H7 (cell line): ENCODE data around the gene F8. TPM values are rescaled to one million over a fixed set of nuclear protein-coding genes. Genes with fewer than 3 reads are reported as not detected.
A peak's percentile ranks its signal among the peaks of the same experiment; 100 is the strongest.

Experiments used
- DNase-seq: peaks from one replicate; pipeline ENCODE4 v3.0.0; 2012
- H3K27me3 ChIP-seq: 2 replicates; pipeline ENCODE4 v1.6.0; 2011; ENCODE audit warnings: mild to moderate bottlenecking, low read length; ENCODE audit not compliant: control insufficient read depth, insufficient read depth
- H3K36me3 ChIP-seq: replicated peaks from 2 replicates; pipeline ENCODE4 v1.5.1; 2011; ENCODE audit warnings: low read length; ENCODE audit not compliant: control insufficient read depth, insufficient read depth
- H3K4me3 ChIP-seq: 2 replicates; pipeline ENCODE4 v1.5.1; 2011; ENCODE audit warnings: low read depth, mild to moderate bottlenecking, control low read depth, low read length, moderate library complexity; ENCODE audit not compliant: insufficient read depth
- total RNA-seq: library from RNA; depleted of rRNA; stranded (reverse); fragments of >200 nt; shearing (Covaris generic); gene quantifications from 2 replicates; pipeline ENCODE4 v1.2.3, GENCODE V29; 2014; rRNA removed

Gene F8
- 1.4 and 2.1 TPM in 2 replicates for total RNA-seq

GRCh38 chrX:155022585-155022984 is at the start of gene F8:
Gene F8 (minus strand): TSS chrX:155022723. CDS start chrX:155022552, 171 bp downstream.
- no peaks in the 10 kb centered on the region for H3K27me3 ChIP-seq
- DNase-seq: no peak
- no peaks in the 10 kb centered on the region for H3K36me3 ChIP-seq
- no peak within 1 kb of the TSS for H3K4me3 ChIP-seq

GRCh38 chrX:155071694-155072280 is 49.3 kb upstream of the F8 start:
- DNase-seq: no peak
- Histone ChIP-seq H3K27me3 (no peaks in the 10 kb centered on the region), H3K4me3 (peak overlapping the region; percentile 53), H3K36me3 (no peaks in the 10 kb centered on the region)

GRCh38 chrX:155070975-155071693 is 48.6 kb upstream of the F8 start, which contains the start of the genes BRCC3, CMC4 and MTCP1:
Gene BRCC3 (plus strand): TSS chrX:155071508. CDS start chrX:155071528, 20 bp downstream.
Gene CMC4 (minus strand): TSS chrX:155071136. CDS start chrX:155064023, 7,113 bp downstream.
Gene MTCP1 (minus strand): TSS chrX:155071136. CDS start chrX:155066010, 5,126 bp downstream.
- peak within 1 kb of the TSS; percentile 53 for H3K4me3 ChIP-seq
- peak; percentile 94 for DNase-seq
- no peaks in the 10 kb centered on the region for H3K27me3 ChIP-seq
- no peaks in the 10 kb centered on the region for H3K36me3 ChIP-seq

GRCh38 chrX:155070663-155070974 is 48.1 kb upstream of the F8 start:
- peak overlapping the region; percentile 52 for H3K4me3 ChIP-seq
- H3K36me3 ChIP-seq: no peaks in the 10 kb centered on the region
- H3K27me3 ChIP-seq: no peaks in the 10 kb centered on the region
- no peak for DNase-seq

GRCh38 chrX:155070038-155070437 is 47.5 kb upstream of the F8 start:
- Histone ChIP-seq H3K36me3 (no peaks in the 10 kb centered on the region), H3K27me3 (no peaks in the 10 kb centered on the region)
- no peak for DNase-seq

GRCh38 chrX:155069414-155069813 is 46.9 kb upstream of the F8 start:
- no peak for DNase-seq

More at GRCh38 chrX:155070038-155070437, 47.5 kb upstream of the F8 start:
- H3K4me3 ChIP-seq: peak overlapping the region; percentile 52

GRCh38 chrX:155068165-155068564 is 45.6 kb upstream of the F8 start:
- no peak for DNase-seq

More at GRCh38 chrX:155069414-155069813, 46.9 kb upstream of the F8 start:
- no peak overlapping the region for H3K4me3 ChIP-seq
- no peaks in the 10 kb centered on the region for H3K36me3 ChIP-seq
- no peaks in the 10 kb centered on the region for H3K27me3 ChIP-seq

GRCh38 chrX:155065035-155065734 is 42.7 kb upstream of the F8 start:
- DNase-seq: no peak
- Histone ChIP-seq H3K36me3 (no peaks in the 10 kb centered on the region), H3K27me3 (no peaks in the 10 kb centered on the region), H3K4me3 (no peak overlapping the region)

More at GRCh38 chrX:155068165-155068564, 45.6 kb upstream of the F8 start:
- Histone ChIP-seq H3K36me3 (no peaks in the 10 kb centered on the region), H3K27me3 (no peaks in the 10 kb centered on the region), H3K4me3 (no peak overlapping the region)

- Histone ChIP-seq H3K4me3 (no peak overlapping the region), H3K36me3 (no peaks in the 10 kb centered on the region), H3K27me3 (no peaks in the 10 kb centered on the region)
- no peak for DNase-seq
These were observed 39.2 kb upstream of the F8 start for GRCh38 chrX:155061760-155062159.

- peak; percentile 32 for DNase-seq
- Histone ChIP-seq H3K36me3 (no peaks in the 10 kb centered on the region), H3K27me3 (no peaks in the 10 kb centered on the region), H3K4me3 (no peak overlapping the region)
These were observed 34.6 kb upstream of the F8 start for GRCh38 chrX:155056877-155057792.

GRCh38 chrX:155056471-155056870 is 33.9 kb upstream of the F8 start:
- no peaks in the 10 kb centered on the region for H3K27me3 ChIP-seq
- no peak overlapping the region for H3K4me3 ChIP-seq
- DNase-seq: no peak
- H3K36me3 ChIP-seq: no peaks in the 10 kb centered on the region

GRCh38 chrX:155055494-155055893 is 33.0 kb upstream of the F8 start:
- DNase-seq: no peak
- Histone ChIP-seq H3K36me3 (no peaks in the 10 kb centered on the region), H3K27me3 (no peaks in the 10 kb centered on the region), H3K4me3 (no peak overlapping the region)

GRCh38 chrX:155054255-155054654 is 31.7 kb upstream of the F8 start:
- Histone ChIP-seq H3K36me3 (no peaks in the 10 kb centered on the region), H3K27me3 (no peaks in the 10 kb centered on the region), H3K4me3 (no peak overlapping the region)
- no peak for DNase-seq

- Histone ChIP-seq H3K27me3 (no peaks in the 10 kb centered on the region), H3K4me3 (no peak overlapping the region), H3K36me3 (no peaks in the 10 kb centered on the region)
- DNase-seq: no peak
These were observed 31.1 kb upstream of the F8 start for GRCh38 chrX:155053656-155054055.
